Measurements from ENCODE around the gene MNX1.

Gene MNX1

DNA sequence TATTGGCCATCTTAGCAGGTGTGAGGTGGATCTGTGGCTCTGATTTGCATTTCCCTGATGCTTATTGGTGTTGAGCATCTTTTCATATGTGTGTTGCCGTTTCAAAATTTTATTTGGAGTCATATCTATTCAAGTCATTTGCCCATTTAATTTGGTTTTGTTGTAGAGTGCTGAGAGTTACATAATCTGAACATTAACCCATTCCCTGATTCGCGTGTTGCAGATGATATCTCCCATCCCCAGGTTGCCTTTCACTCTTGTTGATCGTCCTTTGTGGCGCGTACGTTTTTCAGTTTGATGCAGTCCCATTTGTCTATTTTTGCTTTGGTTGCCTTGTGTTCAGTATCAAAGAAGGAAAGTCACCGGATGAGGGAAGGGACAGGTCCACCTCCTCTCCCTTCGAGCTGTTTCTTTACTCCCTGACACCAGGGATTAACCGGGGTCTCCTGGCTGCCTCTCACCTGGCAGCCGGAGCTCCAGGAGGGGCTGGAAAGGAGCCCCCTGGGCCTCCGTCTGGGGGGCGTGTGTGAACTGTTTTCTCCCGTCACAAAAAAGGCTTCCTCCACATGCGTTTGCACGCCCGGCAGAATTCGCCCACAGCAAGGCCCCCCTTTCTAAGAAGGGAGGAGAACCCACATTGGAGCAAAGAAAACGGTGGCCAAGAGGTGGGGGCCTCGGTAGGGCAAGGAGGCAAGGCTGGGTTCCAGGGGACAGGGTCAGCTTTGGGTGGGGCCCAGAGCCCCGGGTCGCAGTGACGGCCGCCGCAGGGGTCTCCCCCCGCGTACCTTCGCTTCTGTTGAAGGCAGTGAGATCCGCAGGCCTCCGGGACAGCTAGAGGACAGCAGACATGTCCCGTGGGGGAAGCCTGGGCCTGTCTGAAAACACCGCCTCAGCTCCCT lies 8.3 kb downstream of the MNX1 start:
- no peak for DNase-seq

DNA sequence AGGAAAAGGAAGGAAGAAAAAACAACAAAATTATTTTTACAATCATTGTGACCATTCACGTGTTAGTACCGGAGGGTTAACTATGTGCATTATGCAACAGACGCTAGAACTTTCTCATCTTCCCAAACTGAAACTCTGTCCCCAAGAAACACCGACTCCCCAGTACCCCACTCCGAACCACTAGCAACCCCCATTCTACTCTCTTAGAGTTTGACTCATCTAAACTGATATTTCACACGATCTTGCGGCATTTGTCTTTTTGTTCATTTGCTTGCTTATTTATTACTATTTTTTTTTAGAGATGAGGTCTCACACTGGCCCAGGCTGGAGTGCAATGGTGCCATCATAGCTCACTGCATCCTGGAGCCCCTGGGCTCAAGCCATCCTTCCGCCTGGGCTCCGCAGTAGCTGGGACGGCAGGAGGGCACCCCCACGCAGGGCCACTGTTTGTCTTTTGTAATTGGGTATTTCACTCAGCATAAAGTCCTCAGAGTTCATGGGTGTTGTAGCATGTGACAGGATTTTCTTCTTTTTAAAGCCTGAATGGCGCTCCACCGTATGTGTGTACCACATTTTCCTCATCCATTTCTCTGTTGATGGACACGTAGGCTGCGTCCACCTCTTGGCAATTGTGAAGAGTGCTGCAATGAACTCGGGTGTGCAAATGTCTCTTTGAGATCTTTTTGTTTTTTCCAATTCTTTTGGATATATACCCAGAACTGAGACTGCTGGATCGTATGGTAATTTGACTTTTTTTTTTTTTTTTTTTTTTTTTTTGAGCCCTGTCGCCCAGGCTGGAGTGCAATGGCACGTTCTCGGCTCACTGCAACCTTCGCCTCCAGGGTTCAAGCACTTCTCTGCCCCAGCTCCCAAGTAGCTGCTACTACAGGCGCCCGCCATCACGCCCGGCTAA lies 9.5 kb downstream of the MNX1 start:
- DNase-seq = no peak

DNA sequence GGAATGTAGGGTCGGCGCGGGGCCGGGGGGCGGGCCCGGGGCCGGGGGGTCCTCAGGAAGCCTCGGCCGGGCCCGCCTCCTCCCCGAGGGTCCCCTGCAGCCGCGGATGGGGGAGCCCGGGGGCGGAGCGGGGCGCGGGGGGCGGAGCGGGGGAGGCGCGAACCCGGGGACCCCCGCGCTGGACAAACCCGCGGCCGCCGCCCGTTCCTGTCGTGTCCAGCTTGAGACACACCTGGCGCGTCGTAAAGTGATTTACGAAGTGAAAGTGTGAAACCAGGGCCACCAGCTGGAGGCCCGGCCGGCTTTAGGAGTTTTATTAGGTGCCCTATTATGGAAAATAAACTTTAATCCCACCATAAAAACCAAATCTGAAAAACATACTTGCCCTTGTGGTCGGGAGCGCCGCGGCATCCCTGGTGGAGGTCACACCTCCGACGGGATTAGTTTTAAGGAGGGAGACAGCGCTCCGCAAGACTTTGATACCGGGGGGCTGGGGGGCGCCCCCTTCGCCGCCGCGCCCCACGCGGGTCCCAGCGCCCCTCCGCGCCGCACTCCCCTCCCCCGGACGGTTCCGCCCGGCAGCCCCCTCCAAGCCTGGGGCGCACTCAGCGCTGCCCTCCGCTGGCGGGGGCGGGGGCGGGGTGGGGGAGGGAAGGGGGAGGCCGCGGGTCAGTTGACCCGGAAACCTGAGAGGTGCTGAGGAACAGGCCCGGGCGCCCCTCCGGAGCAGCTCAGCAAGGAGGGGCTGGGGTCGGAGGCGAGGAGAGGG lies 10.3 kb downstream of the MNX1 start:
- DNase-seq = no peak

DNA sequence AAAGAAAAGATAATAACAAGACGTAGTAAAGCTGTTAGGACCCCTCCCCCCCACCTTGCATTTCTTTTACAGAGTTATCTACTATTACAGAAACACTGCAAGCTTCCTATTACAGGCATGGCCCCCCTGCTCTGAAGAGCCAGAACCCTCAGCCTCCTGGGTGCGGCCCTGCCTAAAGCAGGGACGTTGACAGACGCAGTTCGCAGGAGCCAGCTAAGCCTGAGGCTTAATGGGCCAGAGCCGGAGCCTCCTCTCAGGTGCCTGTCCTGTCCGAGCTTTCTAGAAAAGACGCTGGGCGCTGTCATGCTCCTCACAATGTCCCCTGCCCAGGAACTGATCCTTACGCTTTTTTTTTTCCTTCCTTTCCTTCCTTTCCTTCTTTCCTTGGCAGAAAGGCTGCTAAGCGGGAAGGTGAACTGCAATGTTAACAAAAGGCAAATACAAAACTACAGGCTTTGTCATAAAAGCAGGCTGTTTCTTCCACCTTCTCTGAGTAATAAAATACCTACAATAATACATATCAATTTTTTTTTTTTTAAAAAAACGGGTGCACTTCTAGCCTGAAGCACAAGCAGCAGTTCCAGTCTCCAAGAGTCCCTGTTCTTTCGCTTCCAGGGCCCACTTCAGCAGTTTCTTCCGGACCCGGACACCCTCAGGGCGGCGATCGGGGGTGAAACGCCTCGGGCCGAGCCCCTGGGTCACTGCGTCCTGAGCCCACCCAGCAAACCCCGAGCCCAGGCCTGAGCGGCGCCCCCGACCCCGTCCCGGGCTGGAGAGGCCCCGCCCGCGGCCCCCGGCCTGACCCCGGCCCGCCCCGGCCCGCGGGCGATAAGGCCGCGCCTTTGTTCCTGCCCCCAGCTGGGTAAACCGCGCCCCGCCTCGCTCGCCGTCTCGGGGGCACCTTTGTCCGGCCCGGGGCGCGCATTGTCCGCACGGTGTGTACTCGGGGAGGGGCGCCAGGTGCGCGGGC lies 11.2 kb downstream of the MNX1 start:
- DNase-seq = no peak

DNA sequence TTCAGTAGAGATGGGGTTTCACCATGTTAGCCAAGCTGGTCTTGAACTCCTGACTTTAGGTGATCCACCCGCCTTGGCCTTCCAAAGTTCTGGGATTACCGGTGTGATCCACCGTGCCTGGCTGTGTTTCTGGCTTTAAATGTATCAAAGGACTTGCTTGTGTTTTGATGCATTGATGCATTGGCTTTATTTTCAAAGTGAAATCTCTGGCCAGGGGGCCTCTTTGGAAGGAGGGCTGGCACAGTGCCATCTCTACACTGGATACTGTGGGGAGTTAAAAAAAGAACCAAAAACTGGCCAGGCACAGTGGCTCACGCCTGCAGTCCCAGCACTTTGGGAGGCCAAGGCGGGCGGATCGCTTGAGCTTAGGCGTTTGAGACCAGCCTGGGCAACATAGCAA lies 16.0 kb downstream of the MNX1 start:
- no peak for DNase-seq

DNA sequence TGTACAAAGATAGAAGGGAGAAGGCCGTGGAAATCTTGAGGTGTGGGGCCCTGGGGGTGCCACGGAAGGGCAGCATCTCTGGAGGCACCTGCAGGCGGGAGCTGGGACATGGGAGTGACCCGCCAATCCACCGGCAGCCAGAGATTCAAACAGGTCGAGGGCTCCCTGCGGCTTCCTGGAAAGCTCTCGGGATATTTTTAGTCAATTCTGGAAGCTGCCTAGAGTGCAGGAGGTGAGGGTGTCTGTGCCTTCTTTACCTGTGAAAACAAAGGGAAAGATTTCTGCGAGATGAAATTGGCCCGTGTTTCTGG lies 16.6 kb downstream of the MNX1 start:
- DNase-seq = no peak

DNA sequence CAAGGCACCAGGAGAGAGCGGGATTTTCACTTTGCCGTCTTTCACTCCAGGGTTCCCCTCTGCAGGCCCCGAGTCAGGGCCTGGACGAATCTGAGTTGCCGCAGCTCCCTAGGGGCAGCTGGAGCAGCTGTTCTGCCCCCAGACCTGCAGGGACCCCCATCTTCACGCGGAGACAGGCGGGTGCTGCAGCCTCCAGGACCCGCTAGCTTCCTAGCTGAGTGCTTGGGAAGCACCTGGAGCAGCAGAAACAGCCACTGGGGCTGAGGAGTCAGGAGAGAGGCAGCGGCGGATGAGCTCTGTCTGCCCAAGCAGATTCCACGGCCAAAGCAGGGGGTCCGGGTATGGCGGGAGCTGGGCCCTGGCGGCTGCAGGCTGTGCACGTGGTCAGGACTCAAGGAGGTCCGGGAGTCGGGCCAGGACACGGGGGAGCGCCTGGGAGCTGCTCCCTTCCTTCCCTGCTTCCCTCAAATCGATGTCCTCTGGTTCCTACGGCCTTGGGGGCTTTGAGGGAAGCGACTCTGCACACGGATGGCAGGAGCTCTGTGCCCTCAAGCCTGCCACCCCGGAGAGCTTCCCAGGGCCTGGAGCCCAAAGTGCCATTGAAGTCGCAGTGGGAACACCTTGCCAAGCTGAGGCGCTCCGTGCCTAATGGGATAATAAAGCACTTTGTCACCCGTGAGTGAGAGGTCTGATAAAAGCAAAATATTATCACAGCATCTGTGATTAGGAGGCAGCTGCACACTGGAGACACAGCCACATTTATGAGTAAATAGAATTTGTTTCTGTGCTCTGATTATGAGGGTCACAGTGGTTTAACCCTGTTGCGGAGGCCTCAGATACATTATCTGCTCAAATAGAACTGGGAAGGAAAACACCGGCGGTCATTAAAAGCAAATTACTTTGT lies 17.2 kb downstream of the MNX1 start:
- no peak for DNase-seq

DNA sequence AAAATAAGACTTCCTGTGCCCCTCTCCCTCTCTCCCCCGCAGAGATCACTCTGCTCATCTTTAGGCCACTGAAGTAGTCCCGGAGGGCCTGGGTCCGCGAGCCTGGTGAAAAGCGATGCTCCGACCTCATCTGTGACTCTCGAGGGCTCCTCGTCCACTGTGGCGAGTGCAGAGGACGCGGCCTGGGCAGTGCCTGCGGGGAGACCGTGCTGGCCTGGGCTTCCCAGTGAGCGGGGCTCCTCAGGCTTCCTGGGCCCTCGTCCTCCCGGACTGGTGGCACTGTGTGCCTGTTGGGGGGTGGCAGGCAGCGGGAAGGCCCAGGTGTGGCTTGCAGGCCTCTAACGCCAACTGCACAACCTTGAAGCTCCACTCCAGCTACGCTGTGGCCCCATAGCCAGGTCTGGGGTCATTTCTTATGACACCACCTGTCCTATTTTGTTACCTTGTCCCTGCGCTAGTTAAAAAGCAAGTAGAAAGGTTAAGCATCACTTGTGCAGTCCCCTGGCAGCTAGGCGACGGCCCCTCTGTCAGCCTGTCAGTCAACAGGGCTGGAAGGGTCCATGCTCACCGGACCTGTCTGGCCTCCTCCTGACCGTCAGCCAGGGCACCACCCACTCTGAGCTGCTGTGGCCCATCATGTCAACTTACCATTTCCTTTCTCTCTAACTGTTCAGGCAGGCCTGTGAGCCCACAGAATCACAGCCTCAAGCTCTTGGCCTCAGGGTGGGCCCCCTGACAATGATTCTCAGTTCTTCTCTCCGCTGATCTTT lies 20.5 kb downstream of the MNX1 start:
- no peak for DNase-seq

DNA sequence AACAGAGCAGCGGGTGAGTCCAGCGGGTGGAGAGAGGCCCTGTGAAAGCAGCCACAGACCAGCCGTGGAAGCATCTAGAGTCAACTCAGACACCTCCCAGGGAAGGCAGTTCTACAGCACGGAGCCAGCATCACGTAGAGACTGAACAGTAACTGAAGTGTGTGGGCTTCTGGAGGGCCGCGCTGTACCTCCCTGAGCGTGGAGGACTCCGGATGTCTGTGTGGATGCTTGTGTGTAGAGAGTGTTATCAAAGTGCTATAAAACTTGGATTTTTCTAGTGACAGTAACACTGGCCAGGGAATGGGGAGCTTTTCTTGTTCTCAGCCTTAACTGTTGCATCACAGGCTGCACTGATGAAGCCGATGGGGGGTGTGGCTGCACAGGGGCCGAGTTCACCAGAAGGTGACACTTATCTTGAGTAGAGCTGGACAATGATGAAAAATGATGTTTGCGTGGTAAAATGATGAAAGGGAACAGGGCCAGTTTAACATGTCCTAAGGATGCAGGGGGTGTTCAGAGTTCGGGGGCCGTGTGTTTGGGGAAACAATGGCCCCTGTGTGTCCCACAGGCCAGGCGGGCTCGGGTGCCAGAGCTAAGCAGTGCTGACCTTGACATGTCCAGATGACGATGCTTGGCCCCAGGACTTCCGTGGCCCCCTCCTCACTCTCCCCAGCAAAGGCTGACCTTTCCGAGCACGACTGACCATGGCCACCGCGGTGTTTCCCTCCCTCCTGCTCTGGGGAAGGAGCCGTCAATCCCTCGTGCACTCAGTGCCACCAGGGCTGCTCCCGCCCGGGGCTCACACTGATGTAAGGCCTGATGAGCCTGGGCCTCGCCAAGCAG lies 21.9 kb downstream of the MNX1 start:
- DNase-seq = no peak

DNA sequence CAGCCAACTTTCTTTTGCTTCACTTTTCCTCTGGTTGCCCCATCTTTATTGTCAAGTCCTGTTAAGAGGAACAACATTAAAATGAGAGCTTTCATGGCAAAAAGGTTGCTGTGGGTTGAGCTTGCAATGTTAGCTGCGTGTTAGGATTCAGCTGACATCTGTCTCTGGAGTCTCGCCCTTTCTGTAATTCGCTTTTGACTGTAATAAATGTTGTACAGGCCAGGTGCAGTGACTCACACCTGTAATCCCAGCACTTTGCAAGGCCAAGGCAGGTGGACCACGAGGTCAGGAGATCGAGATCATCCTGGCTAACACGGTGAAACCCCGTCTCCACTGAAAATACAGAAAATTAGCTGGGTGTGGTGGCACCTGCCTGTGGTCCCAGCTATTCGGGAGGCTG lies 24.1 kb downstream of the MNX1 start:
- no peak for DNase-seq

DNA sequence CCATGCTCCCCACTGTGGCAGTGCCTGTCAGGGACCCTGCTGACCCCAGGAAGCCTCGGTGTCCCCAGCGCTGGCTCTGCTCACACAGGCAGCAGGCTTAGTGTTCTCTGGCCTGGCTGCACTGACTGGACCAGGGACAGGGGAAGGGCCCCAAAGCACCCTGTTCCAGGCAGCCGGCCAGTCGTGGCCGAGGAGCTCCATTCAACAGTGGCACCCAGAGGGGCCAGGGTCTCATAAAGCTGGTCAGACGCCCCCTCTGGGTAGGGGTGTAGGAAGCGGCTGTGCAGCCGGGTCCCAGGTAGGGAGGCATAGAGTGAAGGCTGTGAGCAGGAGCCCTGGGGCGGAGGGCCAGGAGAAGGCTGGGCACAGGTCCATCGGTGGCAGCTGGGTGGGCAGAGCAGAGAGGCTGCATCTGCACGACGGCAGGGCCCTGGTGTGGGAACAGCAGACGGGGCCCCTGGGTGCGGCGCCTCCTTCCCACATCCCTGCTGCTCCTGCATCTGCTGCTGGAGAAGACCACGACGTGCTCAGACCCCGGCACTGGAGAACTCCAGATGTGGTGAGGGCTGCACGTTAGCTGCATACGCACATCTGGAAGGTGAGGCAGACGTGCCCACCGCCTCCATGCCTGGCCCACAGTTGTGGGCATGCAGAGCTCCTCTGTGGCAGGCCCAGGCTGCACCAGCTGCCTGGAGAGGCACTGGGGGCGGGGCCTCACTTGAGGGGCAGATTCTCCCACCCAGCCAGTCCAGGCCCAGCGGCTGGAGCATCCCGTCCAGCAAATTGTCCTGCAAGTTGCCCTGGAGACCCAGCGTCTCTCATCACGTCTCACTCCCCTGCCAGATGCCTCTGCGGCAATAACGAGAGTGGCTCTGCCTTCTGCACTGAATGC lies 25.1 kb downstream of the MNX1 start:
- DNase-seq = no peak

DNA sequence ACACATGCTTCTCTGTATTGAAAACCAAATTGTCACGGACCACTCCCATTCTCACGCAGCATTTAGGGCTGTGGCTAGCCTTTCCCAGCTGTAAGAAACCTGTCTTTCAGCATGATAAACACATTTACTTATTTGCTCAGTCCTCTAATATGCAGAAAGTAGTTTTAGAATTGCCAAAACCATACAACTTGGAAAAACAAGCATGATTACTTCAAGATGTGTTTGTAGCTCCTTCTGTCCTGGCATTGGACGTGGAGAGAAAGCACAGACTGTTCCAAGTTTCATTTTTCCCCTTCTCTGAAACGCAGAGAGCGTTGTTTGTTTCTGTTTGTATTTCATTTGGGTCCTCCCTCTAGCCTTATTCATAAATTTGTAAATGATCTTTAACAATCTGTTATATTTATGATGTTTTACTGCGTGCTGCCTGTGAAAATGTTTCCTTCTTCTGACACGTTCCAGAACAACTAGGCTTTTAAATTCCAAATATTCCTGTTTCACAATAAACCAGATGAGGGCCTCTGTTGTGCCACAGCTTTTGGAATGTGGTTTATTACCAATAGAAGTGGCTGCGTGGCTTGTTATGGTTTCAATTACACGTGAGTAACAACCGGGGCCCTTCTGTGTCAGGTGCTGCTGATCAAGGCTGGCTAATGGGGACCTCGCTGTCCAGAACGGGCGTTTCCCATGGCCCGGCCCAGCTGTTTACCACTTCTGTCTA lies 26.1 kb downstream of the MNX1 start:
- no peak for DNase-seq

DNA sequence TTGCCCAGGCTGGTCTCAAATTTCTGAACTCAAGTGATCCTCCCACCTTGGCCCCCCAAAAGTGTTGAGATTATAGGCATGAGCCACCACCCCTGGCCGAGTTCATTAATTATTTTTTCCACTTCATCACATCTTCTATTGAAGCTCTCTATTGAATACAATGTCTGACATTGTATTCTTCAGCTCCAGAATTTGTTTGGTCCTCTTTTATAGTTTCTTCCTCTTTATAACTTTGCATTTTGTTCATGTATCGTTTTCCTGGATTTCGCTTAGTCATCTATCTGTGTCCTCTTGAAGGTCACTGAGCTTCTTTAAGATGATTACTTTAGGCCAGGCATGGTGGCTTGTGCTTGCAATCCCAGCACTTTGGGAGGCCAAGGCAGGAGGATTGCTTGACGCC lies 30.8 kb downstream of the MNX1 start:
- DNase-seq = no peak

DNA sequence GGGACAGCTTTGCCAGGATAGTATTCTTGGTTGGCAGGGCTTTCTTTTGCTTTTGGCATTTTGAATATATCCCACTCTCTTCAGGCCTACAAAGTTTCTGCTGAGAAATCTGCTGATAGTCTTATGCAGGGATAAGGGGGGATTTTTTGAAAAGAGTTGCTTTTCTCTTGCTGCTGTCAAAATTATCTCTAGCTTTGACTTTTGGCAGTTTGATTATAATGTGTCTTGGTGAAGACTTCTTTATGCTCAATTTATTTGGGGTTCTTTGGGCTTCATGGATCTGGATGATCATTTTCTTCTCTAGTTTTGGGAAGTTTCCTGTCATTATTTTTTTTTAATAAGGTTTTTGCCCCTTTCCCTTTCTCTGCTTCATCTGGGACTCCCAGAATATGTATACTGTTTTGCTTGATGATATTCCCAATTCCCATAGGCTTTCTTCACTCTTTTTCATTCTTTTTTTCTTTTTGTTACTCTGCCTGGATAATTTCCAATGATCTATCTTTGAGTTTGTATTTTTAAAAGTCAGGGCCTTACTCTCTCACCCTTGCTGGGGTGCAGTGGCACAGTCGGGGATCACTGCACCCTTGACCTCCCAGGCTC lies 31.4 kb downstream of the MNX1 start:
- DNase-seq = no peak

DNA sequence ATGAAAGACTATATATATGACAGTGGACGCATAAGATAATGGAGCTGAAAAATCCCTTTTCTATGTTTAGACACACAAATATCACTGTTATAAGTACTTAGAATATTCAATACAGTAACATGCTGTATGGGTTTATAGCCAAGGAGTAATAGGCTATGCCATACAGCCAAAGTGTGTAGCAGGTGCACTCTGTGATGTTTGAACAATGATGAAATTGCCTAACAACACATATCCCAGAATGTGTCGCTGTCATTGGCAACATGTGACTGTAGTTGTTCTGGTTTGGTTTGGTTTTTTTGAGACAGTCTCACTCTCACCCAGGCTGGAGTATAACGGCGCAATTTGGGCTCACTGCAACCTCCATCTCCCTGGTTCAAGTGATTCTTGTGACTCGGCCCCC lies 34.8 kb downstream of the MNX1 start:
- no peak for DNase-seq

DNA sequence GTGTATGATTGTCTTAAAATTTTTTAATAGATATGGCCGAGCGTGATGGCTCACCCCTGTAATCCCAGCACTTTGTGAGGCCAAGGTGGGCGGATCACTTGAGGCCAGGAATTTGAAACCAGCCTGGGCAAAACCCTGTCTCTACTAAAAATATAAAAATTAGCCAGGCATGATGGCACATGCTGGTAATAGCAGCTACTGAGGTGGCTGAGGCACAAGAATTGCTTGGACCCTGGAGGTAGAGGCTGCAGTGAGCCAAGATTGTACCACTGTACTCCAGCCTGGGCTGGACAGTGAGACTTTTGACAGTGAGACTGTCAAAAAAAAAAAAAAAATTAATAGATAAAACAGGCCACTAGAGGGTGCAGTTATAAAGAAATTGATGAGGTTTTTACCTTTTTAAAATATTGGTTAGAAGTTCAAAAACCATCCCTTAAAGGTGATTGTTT lies 40.5 kb downstream of the MNX1 start:
- no peak for DNase-seq

DNA sequence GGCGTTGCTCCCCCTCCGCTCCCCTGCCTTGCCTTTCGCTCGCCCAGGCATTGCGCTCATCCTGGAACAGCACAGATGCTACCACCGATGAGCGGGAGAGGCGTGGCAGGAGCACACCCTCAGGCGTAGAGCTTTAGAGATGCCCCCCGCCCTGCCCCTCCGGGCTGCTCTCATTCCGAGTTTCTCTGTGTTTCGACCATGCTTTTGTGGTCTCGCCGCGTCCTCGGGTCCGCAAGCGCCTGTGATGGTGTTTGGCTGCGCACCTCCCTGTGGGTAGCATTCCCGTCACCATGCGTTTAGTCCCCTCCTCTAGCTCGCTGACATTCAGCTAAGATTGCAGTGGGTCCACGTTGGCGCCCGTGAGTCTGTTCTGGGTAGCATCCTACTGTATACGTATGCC lies 42.3 kb downstream of the MNX1 start:
- no peak for DNase-seq
